GM18508 (cell line): ENCODE results near the gene CEP85L.
A peak's percentile ranks its signal among the peaks of the same experiment; 100 is the strongest.

Source experiments
- ATAC-seq: cut with Tn5 transposase; IDR thresholded peaks from one replicate; pipeline ENCODE4 v1.9.1; 2021; ENCODE audit warnings: moderate number of reproducible peaks; ENCODE audit not compliant: insufficient read depth, unreplicated experiment

The CEP85L gene

DNA sequence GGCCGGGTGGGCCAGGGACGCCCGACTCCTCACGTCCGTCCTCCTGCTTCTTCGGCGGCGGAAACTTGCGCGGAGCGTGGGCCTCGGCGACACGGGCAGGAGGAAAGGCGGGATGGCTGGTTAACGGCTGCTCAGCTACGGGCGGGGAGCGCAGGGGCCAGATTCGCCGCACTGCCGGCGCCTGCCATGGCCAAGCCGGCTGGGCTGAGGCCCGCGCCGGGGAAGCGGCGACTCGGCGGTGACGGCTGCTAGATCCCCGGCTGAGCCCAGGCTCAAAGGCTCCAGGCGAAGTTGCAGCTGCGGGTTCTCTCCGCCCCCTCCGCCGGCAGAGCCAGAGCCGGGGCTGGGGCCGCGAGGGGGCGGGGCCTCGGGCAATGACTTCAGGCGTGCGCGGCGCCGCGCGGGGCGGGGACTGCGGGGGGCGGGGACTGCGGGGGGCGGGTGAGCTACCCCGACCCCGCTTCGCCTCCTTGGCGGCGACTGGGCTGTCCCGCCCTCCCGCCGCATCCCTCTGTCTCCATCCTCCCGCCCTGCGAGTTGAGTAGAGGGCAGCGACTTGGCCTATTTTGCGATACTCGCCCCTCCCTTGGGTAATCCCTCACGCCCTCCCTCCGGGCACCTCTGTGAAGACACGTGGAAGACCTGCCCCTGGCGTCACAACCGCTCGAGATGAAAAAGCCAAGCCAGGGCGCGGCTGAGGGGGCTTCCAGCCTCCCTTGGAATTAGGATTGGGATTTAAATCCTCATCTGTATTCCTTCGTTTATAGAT is at the start of gene CEP85L:
TSS of gene CEP85L (minus strand) at position 310 of the 769 bp plus-strand sequence. CDS start 322 bp downstream, outside the sequence.
- ATAC-seq: peak; percentile 52

DNA sequence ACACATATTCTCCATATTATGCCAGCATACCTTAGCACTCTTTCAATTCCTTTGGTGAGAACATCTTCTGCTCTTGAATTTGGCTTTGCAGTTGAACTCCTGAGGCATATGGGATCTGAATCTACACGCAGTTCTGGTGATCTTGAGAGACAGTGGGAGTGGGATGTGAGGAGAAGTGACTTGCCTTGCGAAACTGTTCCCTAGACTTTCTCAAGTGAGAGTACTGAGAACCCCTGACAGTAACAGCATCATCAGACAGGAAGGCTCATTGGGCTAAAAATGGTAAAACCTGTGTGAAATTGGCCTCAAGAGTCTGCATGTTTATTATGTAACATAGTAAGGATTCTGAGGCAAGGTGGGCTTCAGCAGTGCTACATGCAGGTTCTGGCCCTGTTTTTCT is 49.1 kb upstream of the CEP85L start:
- no peak for ATAC-seq

DNA sequence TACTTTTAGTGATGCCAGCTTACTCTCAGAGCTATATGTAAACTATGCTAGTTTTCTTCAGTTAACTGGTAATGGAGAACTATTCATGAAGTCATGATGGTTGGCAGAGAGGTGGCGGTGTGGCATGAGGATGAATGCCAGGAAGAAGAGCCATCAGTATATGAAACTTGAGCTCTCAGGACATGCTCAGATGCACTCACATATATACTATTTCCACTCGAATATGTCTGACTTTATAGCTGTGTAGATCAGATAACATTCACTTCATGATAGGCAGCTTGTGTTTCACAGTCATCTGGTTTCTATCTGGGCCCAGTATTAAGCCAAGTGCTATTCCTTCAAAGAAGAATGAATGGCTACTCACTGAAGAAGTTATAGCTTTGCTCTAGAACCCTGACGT is 46.2 kb upstream of the CEP85L start:
- no peak for ATAC-seq

DNA sequence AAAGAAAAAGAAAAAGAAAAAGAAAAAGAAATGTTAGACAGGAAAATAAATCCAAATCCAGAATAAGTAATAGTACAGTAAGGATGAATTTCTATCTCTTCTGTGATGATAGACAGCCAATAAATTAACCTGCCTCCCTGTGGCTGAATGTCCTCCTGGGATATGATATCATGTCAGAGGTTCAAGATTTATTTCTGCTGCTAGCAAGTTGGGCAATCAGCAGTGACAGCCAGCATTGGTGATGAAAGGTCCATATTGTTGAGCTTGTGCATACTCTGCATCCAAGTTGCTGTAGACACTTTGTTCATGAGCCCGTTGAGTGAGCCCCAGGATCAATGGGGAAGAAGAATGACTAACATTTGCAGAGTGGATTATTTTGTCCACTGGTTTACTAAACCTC is 44.9 kb upstream of the CEP85L start:
- no peak for ATAC-seq

DNA sequence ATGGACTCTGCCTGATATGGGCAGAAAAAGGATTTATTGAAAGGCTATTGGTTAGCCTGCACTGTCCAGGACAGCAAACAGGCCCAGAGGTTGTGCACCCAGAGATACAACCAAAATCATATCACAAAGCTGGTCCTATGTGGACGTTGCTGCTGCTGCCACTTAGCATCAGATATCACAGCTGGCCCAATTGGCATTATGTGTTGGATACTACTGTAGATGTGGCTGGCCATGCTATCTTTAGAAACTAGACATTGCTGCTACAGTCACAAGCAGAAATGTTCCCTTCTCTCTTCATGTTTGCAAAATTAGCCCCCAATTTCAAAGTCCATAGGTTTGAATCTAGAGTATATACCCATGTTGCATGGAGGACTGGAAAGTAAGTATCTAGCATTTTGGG is 42.2 kb upstream of the CEP85L start:
- no peak for ATAC-seq

DNA sequence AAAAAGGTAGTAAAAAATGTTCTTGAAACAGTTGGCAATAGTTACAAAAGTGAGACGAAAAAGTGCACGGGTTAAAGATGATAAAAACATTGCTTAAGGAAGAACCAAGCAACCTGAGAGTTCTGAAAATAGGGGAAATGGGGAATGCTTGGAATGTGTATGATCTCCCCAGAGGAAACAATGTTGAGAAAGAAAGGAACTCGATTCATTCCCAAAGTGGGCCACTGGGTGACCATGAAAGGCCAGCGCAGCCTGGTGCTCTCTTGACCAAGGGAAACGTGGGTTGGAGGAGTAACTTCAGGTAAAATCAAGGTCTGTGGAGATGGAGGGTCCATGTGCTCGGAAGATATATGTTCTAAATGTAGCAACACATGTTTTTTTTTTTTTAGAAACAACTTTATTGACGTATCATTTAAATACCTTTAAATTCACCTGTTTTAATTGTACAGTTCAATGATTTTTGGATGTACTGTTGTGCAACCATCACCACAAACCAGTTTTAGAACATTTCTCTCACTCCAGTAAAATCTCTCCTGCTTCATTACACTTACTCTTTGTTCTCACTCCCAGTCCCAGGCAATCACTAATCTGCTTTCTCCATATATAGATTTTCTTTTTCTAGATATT is 34.5 kb upstream of the CEP85L start:
- ATAC-seq: no peak

DNA sequence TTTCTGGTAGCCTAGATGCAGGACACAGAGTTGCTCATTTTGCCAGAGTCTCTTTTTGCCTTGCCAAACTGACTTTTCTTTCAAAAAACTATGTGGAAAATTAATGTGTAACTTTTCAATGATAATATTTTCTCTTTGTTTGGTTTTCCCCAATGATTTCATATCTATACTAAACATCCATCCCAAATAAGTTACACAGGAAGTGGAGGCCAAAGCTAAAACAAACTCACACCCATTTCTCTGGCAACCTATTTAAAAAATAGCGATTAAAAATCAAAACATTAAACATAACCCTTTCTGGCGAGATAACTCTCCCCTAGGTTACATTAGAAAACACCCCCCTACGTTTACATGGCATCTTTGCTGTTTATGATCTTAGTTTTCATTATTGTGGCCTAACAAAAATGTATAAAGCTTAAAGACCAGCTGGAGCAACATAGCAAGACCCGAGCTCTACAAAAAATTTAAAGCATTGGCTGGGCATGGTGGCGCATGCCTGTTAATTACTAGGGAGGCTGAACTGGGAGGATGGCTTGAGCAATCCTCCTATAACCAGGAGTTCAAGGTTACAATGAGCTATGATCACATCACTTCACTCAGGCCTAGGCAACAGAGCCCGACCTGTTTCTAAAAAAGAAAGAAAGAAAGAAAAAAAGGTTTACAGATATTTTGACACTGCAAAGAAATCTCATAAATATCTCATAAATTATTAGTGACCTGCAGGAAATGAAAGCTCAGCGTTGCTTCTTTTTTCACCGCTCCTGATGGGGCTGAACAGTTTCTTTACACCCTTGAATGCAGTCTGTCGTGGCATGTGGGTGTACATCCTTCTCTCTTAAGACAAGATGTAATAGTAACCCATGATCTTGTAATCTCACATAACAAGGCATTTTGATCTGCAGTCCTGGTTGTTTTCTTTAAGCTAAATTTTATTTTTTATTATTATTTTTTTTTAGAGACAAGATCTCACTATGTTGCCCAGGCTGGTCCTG is 32.8 kb upstream of the CEP85L start:
- ATAC-seq: no peak

DNA sequence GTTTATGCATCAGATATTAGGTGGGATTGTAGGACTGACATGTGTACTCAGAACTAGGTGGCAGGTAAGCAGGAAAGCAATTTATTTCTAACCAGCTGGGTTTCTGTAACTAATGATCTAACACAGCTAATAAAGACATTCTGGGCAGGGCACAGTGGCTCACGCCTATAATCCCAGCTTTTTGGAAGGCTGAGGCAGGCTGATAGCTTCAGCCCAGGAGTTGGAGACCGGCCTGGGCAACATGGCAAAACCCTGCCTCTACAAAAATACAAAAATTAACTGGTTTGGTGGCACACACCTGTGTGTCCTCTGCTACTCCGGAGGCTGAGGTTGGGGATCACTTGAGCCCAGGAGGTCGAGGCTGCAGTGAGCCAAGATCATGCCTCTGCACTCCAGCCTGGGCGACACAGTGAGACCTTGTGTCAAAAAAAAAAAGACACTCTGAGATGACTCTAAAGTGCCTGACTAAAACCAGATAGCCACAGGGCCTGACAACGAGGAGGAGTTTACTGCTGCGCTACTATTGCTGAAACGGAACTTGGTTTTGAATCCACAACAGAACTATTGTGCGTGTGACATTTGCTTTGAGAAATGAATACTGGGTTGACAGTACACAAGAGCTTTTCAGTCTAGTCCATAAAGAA is 29.2 kb upstream of the CEP85L start:
- ATAC-seq: peak; percentile 66

DNA sequence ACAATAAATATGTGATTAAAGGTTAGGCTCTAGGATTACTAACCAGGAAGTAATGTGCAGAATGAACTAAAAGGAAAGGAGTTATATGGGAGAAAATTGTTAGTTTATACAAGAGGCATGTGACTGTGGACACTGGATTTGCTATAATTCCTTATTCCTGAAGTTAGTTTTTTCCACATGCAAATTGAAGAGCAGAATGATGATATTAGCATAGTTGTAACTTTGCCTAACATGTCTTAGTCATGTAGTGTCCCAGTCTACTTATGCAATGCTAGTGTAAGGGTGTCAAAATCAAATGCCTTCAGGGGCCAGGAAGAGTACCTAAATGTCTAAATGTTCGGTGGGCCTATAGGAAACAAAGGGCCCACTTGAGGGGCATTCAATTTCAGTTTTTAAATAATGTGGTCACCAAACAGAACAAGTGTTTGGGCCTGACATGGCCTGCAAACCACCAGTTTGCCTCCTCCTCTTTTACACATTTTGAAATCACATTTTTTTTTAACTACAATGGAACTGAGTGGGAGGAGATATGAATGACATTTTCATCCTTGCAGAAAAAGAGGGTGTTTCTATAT is 28.0 kb upstream of the CEP85L start:
- ATAC-seq: no peak

DNA sequence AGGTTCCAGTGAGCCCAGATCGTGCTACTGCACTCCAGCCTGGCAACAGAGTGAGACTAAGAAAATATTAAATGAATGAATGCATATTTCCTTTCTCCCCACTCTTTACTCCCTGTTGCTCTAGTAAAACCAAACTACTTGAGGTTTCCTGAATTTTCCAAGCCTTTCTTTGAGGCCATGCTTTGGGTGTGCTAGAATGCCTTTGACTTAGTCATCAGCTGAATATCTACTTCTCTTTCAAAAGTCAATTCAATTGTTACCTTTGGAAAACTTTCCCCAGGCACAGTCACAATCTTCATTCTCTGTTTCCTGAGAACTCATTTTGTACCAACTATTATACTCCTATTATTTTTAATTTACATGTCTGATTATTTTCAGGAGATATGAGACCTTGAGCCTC is 27.5 kb upstream of the CEP85L start:
- ATAC-seq: no peak

DNA sequence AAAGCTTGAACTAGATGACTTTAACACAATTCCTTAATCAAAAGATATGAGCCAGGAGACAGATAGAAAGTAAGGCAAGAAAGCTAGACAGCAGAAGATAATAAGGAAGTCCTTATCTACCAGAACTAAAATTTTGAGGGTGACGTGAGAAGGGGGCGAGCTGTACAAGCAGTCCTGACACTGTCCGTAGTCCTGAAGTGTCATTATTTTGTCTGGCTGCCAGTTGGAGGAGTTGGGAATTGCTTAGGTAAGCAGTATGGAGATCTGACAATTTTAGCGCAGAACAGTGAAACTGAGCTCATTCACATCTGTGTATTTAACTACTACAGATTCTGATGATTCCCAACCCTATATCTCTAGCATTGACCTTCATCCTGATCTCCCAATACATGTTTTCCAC is 25.8 kb upstream of the CEP85L start:
- no peak for ATAC-seq

DNA sequence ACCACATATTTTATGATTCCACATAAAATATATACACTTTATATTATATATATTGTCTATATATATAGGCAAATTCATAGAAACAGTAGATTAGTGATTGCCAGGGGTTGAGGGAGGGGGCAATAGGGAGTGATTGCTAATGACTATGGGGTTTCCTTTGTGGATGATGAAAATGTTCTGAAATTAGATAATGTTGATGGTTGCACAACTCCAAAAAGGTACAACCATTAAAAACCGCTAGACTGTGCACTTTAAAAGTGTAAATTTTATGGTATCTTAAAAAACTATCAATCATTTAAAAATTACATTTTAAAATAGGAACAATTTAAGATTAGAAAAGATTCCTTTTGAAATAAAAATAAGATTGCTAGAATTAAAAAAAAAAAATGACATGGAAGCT is 23.8 kb upstream of the CEP85L start:
- no peak for ATAC-seq

DNA sequence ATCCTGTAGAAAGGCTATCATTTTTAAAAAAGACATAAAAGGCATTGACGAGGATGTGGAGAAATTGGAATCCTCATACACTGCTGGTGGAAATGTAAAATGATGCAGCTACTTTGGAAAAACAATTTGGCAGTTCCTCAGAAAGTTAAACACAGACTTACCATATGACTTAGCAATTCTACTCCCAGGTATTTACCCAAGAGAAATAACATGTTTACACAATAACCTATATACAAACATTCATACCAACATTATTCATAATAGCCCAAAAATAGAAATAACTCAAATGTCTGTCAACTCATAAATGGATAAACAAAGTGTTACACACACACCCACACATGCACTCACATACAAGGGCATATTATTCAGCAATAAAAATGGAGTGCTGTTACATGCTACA is 23.4 kb upstream of the CEP85L start:
- ATAC-seq: no peak

DNA sequence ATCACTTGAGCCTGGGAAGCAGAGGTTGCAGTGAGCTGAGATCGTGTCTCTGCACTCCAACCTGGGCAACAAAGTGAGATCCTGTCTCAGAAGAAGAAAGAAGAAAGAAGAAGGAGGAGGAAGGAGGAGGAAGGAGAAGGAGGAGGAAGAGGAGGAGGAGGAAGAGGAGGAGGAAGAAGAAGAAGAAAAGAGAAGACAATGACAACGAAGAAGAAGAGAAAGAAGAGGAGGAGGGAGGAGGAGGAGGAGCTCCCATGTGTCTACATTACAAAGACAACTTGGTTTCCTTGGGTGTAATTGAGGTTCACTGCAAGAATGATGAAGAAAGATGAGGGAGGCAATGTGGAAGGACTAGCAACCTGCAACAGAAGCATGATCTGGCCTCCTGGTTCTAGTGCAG is 21.3 kb upstream of the CEP85L start:
- ATAC-seq: no peak

DNA sequence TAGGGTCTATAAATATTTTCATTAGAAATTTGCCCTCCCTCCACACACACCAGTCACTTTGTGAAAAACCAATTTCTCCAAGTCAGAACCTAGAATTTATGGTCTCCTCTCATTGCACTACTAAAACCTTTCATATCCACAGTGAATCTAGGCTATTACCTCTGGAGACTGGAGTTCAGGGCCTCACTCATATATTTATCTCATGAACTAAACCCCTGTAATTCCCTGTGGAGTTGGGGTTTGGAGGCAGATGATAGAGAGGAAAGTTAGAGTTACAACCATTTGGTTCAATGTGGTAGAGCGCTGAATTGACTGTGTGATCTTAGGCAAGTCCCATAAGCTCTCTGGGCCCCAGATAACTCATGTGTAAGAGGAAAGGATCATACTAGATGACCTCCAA is 18.2 kb upstream of the CEP85L start:
- ATAC-seq: no peak

DNA sequence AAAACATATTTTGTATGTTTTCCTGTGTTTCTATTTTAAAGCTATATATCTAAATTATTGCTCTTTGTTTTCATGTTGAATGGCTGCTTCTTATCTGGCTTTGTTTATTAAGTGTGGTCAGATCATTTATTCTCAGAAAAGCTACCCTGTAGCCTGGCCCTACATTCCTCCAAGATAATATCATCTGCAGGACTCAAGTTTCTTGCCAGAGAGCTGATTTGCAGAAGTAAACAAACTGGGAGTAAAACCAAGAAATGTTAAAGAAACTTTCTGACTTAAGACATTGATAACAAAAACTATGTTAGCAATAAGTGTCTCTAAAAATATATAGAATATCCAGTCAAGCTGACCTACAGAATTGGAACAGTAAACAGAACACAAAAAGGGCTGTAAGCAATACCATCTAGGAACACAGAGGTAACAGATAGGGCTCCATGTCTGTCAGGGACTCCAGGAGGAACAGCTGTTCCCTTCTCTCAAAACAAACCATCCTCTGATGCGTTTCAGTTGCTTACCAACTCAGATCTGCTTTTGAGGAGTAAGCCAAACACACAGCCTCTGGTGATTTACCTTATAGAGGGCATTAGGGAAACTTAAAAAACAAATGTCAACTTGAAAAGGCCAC is 17.5 kb upstream of the CEP85L start:
- ATAC-seq: no peak

DNA sequence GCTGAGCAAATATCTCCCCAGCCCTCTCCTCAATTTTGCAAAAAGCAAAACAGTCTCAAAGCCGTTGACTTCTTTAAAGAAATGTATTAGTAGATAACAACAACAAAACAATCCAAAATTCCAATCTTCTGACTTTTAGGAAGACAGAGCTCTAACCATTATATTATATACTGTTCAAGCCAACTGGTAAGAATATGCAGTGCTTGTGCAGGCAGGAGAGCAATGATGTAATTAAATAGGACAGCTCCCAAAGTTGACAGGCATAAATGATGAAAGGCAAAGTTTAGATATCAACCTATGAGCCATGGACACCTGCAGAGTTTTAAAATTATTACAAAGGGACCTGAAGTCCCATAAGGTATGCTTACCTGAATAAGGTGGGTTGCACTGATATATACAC is 16.6 kb upstream of the CEP85L start:
- no peak for ATAC-seq

DNA sequence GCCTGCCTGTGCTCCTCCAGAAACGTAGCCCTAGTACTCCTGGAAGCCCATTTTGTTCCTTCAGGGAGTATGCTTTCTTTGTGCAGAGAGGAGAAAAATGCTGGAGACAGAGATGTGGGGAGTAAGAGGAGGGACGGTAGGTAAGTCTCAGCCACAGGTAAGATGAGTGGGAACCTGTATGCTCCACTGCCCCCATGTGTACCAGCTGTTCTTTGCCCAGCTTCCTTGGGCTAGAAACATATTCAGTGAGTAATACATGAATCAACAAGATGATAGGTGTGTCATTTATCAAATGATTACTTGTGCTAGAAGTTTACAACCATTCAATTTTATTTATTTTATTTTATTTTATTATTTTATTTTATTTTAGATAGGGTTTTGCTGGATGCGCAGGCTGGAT is 13.6 kb upstream of the CEP85L start:
- ATAC-seq: no peak
